ENCODE measurements around the gene SYNE4.

GRCh38 chr19:35960432-35960972 lies 48.1 kb downstream of the SYNE4 start:
- TF ChIP-seq POLR2AphosphoS5 (IDR thresholded peaks at IDR 0.05; ENCODE audit: borderline replicate concordance, low read depth, low read length) (no peak), EZH2 (IDR thresholded peaks at IDR 0.05) (no peak)
